ENCODE measurements around the gene TM4SF20. TPM values are rescaled to one million over a fixed set of nuclear protein-coding genes. Genes with fewer than 3 reads are reported as not detected.

The TM4SF20 gene
- polyA plus RNA-seq, 10 donors: 0.27 TPM; not detected in 9

- DNase-seq: no peak
These were observed 56.4 kb downstream of the TM4SF20 start for GRCh38 chr2:227322530-227323205.

DNA sequence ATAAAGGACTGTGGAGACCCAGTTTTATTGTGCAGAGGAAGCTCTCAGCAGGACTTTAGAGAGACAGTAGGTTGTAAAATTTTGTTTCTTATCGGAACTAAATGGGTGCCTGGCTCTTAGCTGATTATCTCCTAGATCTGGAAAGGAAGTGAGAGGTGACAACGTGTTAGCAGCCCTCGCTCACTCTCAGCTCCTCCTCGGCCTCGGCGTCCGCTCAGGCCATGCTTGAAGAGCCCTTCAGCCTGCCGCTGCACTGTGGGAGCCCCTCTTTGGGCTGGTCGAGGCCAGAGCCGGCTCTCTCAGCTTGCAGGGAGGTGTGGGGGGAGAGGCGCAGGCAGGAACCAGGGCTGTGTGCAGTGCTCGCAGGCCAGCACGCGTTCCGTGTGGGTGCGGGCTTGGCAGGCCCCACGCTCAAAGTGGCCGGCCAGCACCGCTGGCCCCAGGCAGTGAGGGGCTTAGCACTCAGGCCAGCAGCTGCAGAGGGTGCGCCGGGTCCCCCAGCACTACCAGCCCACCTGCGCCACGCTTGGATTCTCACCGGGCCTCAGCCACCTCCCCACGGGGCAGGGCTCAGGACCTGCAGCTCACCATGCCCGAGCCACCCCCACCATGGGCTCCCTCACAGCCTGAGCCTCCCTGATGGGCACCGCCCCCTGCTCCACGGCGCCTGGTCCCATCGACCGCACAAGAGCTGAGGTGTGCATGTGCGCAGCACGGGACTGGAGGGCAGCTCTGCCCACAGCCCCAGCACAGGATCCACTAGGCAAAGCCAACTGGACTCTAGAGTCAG lies 58.6 kb downstream of the TM4SF20 start:
- DNase-seq: no peak

DNA sequence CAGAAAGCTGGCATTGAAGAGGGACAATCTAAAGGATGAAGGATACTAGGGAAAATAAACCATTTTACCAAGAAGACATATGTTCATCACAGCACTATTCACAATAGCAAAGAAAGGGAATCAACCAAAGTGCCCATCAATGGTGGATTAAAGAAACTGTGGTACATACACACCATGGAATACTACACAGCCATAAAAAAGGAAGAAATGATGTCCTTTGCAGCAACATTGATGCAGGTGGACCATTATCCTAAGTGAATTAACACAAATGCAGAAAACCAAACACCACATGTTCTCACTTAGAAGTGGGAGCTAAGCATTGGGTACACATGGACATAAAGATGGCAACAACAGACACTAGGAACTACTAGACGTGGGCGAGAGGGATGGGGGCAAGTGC lies 61.3 kb downstream of the TM4SF20 start:
- no peak for DNase-seq

GRCh38 chr2:227313310-227313709 lies 65.8 kb downstream of the TM4SF20 start:
- DNase-seq: no peak

- DNase-seq: no peak
These were observed 66.5 kb downstream of the TM4SF20 start for GRCh38 chr2:227312579-227312978.

Other genes starting within 250 kb of the TM4SF20 start
- gene COL4A4, start 215.1 kb downstream of the TM4SF20 start, polyA plus RNA-seq (ENCODE audit: insufficient read length in 10 of 10): under 1 TPM; 0.04 to 0.20 (median 0.10) TPM
- under 1 TPM in 9 of 10 donors, not detected in 1; 0.03 to 0.30 (median 0.11) TPM for gene COL4A3, start 214.7 kb downstream of the TM4SF20 start, polyA plus RNA-seq (ENCODE audit: insufficient read length in 10 of 10)
- 10 to 100 TPM; 55.5 to 79.0 (median 69.3) TPM for gene MFF, start 54.1 kb downstream of the TM4SF20 start, polyA plus RNA-seq (ENCODE audit: insufficient read length in 10 of 10)
- not detected for gene SCYGR1, start 8.6 kb upstream of the TM4SF20 start, polyA plus RNA-seq (ENCODE audit: insufficient read length in 10 of 10)
- 10 to 100 TPM; 41.2 to 55.1 (median 51.3) TPM for gene AGFG1, start 92.8 kb upstream of the TM4SF20 start, polyA plus RNA-seq (ENCODE audit: insufficient read length in 10 of 10)
- gene SCYGR2, start 219.6 kb upstream of the TM4SF20 start, polyA plus RNA-seq (ENCODE audit: insufficient read length in 10 of 10): not detected
- not detected for gene SCYGR3, start 235.5 kb upstream of the TM4SF20 start, polyA plus RNA-seq (ENCODE audit: insufficient read length in 10 of 10)
- gene SCYGR4, start 238.2 kb upstream of the TM4SF20 start, polyA plus RNA-seq (ENCODE audit: insufficient read length in 10 of 10): under 1 TPM in 1 of 10 donors, not detected in 9; 0.07 TPM

Measured in muscle of back (tissue), 11 donors.